B cell (primary cell): ENCODE results near the gene SLC7A7.

Experiments used
- EZH2 ChIP-seq: IDR thresholded peaks from 2 replicates; pipeline ENCODE4 v1.6.1; 2012; ENCODE audit warnings: borderline replicate concordance, low read depth, mild to moderate bottlenecking, moderate library complexity, low read length; ENCODE audit not compliant: insufficient read depth, poor library complexity, severe bottlenecking
- TF ChIP-seq, protein P1 (sequence below): fragments of 200-600 bp; IDR thresholded peaks from one replicate; pipeline ENCODE4 v1.8.0; 2022; ENCODE audit warnings: antibody characterized with exemption, mild to moderate bottlenecking

DNA sequence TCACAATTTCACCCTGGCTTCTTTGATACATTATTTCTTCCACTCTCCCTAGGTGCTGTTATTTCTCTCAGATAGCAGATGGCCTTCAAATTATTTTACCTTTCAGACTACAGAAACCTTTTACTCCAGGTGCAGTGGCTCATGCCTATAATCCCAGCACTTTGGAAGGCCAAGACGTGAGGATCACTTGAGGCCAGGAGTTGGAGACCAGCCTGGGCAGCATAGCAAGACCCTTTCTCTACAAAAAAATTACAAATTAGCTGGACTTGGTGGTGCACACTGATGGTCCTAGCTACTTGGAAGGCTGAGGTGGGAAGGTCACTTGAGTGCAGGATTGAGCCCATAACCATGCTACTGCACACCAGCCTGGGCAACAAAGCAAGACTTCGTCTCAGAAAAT is 23.1 kb downstream of the SLC7A7 start:
- TF ChIP-seq, protein P1, sequence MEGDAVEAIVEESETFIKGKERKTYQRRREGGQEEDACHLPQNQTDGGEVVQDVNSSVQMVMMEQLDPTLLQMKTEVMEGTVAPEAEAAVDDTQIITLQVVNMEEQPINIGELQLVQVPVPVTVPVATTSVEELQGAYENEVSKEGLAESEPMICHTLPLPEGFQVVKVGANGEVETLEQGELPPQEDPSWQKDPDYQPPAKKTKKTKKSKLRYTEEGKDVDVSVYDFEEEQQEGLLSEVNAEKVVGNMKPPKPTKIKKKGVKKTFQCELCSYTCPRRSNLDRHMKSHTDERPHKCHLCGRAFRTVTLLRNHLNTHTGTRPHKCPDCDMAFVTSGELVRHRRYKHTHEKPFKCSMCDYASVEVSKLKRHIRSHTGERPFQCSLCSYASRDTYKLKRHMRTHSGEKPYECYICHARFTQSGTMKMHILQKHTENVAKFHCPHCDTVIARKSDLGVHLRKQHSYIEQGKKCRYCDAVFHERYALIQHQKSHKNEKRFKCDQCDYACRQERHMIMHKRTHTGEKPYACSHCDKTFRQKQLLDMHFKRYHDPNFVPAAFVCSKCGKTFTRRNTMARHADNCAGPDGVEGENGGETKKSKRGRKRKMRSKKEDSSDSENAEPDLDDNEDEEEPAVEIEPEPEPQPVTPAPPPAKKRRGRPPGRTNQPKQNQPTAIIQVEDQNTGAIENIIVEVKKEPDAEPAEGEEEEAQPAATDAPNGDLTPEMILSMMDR, result no peak
- TF ChIP-seq EZH2, result no peak
